Measurements from ENCODE around the gene ENO2. TPM values are rescaled to one million over a fixed set of nuclear protein-coding genes. Genes with fewer than 3 reads are reported as not detected.
A peak's percentile ranks its signal among the peaks of the same experiment; 100 is the strongest.

The ENO2 gene
- total RNA-seq, 6 donors from 2014 or later = 33.4 to 44.0 (median 40.7) TPM

DNA sequence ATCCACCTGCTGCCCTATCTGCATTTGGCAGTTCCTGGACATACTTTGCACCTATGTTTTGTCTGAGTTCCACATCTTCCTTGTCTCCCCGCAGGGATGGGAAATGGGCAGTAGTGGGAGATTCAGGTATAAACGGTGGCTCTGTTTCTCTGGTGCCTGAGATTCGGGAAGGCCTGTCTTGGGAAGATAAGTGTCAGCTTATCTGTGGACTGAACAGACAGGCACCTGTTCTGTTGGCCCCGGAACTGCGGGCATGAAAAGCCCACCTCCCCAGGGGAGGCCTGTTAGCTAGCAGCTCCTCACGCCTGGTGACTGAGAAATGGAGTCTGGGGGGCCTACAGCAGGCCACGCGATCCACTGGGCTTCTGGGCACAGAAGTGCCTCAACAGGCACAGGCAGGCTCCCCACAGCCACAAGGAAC is 50.2 kb downstream of the ENO2 start:
- Histone ChIP-seq H3K36me3 (peaks cover 8 to 47% (median 35%) of the 10 kb centered on the region in 4 donors), H3K4me3 (peak overlapping the region in 3 of 4 donors; percentile 58 to 64 (median 60)), H3K9me3 (no peaks in the 10 kb centered on the region), H3K27me3 (no peaks in the 10 kb centered on the region), H3K27ac (peak overlapping the region; percentile 89 to 96 (median 90)), H3K4me1 (peaks cover 47 to 61% (median 59%) of the 10 kb centered on the region in 4 donors)
- 53 to 90% methylated on average over 1 to 8 of the region's 8 CpGs for WGBS, 2 donors
- ATAC-seq (ENCODE audit: low FRiP score in 2 of 2) = no peak
- TF ChIP-seq POLR2AphosphoS5 (IDR thresholded peaks at IDR 0.05) = no peak
- TF ChIP-seq, protein P1, sequence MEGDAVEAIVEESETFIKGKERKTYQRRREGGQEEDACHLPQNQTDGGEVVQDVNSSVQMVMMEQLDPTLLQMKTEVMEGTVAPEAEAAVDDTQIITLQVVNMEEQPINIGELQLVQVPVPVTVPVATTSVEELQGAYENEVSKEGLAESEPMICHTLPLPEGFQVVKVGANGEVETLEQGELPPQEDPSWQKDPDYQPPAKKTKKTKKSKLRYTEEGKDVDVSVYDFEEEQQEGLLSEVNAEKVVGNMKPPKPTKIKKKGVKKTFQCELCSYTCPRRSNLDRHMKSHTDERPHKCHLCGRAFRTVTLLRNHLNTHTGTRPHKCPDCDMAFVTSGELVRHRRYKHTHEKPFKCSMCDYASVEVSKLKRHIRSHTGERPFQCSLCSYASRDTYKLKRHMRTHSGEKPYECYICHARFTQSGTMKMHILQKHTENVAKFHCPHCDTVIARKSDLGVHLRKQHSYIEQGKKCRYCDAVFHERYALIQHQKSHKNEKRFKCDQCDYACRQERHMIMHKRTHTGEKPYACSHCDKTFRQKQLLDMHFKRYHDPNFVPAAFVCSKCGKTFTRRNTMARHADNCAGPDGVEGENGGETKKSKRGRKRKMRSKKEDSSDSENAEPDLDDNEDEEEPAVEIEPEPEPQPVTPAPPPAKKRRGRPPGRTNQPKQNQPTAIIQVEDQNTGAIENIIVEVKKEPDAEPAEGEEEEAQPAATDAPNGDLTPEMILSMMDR (IDR thresholded peaks at IDR 0.05) = no peak
- no peak for DNase-seq

DNA sequence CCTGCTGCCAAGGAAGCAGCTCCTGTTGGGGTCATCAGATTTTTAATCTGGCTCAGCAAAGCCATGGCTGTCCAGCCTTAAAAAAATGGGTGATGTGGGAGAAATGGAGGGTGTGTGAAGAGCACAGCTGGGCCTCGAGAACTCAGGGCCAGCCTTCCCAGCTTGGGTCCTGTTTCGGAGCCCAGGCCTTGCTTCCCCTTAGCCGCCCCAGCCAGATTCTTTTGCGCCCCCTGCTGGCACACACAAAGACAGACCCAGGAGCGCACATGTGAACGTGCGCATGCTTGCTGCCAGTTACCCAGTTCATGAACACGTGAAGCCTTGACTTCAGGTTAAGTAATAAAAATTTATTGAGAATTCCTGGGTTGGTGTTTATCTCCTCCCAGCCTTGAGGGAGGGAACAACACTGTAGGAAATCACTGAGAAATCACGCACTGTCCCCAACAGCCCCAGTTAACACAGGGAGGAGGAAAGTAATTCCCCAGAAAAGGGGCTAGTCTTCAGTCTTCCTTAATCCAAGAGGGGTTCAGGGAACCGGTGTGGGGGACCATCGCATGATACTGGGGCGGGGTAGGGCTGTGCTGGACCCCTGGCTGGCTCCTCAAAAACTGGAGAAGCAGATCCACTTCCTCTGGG is 50.8 kb downstream of the ENO2 start:
- H3K27ac ChIP-seq = peak overlapping the region; percentile 89 to 96 (median 90)
- TF ChIP-seq, protein P1 (IDR thresholded peaks at IDR 0.05) = peak; percentile 85 to 95 (median 93)
- TF ChIP-seq EP300 (IDR thresholded peaks at IDR 0.05) = no peak
- peak in 1 of 4 donors; percentile 30 for TF ChIP-seq POLR2A (IDR thresholded peaks at IDR 0.05)
- peak; percentile 24 to 44 for TF ChIP-seq POLR2AphosphoS5 (IDR thresholded peaks at IDR 0.05)
- H3K27me3 ChIP-seq = no peaks in the 10 kb centered on the region
- ATAC-seq (ENCODE audit: low FRiP score in 2 of 2) (peak; percentile 61 to 79), DNase-seq (peak in 1 of 2 donors; percentile 92)
- H3K36me3 ChIP-seq = peaks cover 8 to 43% (median 35%) of the 10 kb centered on the region in 4 donors
- peak overlapping the region in 2 of 4 donors; percentile 58 to 64 for H3K4me3 ChIP-seq
- peaks cover 45 to 61% (median 57%) of the 10 kb centered on the region in 4 donors for H3K4me1 ChIP-seq
- 21 to 40% methylated on average over 7 to 12 of the region's 12 CpGs for WGBS, 2 donors
- no peaks in the 10 kb centered on the region for H3K9me3 ChIP-seq

DNA sequence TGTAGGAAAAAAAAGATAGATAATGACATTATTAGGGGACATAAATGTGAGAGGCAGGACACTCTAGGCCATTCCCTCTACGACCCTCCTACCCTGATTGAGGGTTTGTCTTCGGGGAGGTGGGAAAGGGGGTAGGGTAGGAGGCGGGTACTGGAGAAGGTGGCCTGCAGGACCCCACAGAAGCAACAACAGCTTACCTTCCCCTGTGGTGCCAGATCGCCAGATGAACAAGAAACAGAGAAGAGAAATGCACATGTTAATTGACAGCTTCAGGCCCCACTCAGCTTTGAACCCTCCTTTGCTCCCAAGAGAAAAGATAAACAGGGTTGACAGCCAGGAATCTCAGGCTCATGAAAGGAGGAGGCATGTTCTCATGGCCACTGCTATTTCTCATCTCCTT is 51.3 kb downstream of the ENO2 start:
- peak overlapping the region; percentile 10 to 96 (median 51) for H3K27ac ChIP-seq
- ATAC-seq (ENCODE audit: low FRiP score in 2 of 2) (no peak), DNase-seq (no peak)
- peaks cover 8 to 38% (median 35%) of the 10 kb centered on the region in 4 donors for H3K36me3 ChIP-seq
- H3K27me3 ChIP-seq = no peaks in the 10 kb centered on the region
- TF ChIP-seq POLR2A (IDR thresholded peaks at IDR 0.05) = no peak
- no peak for TF ChIP-seq POLR2AphosphoS5 (IDR thresholded peaks at IDR 0.05)
- TF ChIP-seq, protein P1 (IDR thresholded peaks at IDR 0.05) = no peak
- no peak for TF ChIP-seq EP300 (IDR thresholded peaks at IDR 0.05)
- H3K4me1 ChIP-seq = peaks cover 39 to 55% (median 51%) of the 10 kb centered on the region in 4 donors
- H3K4me3 ChIP-seq = no peak overlapping the region
- WGBS, 2 donors = 83 to 89% methylated on average over 4 of the region's 4 CpGs
- H3K9me3 ChIP-seq = no peaks in the 10 kb centered on the region

DNA sequence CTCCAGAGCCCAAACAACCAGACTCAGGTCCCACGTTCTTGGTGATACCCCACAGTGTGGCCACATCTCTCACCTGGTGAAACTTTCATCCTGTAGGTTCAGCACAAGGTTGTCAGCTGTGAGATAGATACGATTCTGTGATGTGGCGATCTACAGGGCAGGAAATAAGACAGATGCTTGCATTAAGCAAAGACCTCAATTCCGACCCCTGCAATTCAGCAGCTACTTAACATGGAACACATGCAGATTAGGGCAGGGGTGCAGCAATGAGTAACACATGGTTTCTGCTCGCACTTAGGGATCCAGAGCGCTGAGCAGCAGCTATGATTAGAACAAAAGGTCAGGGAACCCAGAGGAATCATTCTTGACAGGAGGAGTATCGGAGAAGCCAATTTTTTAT is 52.0 kb downstream of the ENO2 start:
- Histone ChIP-seq H3K4me1 (peaks cover 34 to 51% (median 47%) of the 10 kb centered on the region in 4 donors), H3K36me3 (peaks cover 8 to 38% (median 35%) of the 10 kb centered on the region in 4 donors), H3K9me3 (no peaks in the 10 kb centered on the region), H3K27ac (no peak overlapping the region), H3K27me3 (no peaks in the 10 kb centered on the region), H3K4me3 (no peak overlapping the region)
- no peak for ATAC-seq (ENCODE audit: low FRiP score in 2 of 2)
- TF ChIP-seq EP300 (IDR thresholded peaks at IDR 0.05) = no peak
- TF ChIP-seq POLR2AphosphoS5 (IDR thresholded peaks at IDR 0.05) = no peak
- TF ChIP-seq, protein P1 (IDR thresholded peaks at IDR 0.05) = no peak
- TF ChIP-seq POLR2A (IDR thresholded peaks at IDR 0.05) = no peak
- 77 to 89% methylated on average over 7 of the region's 7 CpGs for WGBS, 2 donors
- no peak for DNase-seq

Data from upper lobe of left lung (tissue), 6 donors.